B cell (primary cell): Measurements from ENCODE around the gene MLLT10.

Source experiments
- EZH2 ChIP-seq: IDR thresholded peaks from 2 replicates; pipeline ENCODE4 v1.6.1; 2012; ENCODE audit warnings: borderline replicate concordance, low read depth, mild to moderate bottlenecking, moderate library complexity, low read length; ENCODE audit not compliant: insufficient read depth, poor library complexity, severe bottlenecking
- TF ChIP-seq, protein P1 (sequence below): fragments of 200-600 bp; IDR thresholded peaks from one replicate; pipeline ENCODE4 v1.8.0; 2022; ENCODE audit warnings: antibody characterized with exemption, mild to moderate bottlenecking

DNA sequence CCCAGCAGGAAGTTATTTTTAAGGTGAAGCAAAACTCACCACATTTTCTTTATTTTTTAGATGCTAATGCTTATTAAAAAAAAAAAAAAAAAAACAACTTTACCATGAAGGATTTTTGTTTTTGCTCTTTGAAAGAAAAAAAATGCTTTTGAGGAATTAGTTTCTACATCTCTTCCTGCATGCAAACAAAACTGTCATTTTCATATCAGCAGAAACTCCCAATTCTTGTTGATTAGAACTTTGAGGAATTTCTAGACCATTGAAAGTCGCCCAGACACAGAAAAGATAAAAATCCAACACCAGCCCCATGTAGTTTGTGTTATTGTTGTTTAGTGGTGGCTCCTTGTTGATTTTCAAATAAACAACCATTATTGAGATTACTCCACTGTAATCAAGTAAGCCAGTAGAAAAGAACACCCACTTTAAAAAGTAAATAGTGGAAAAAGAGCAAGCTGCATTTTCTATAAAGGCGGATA is 22.9 kb upstream of the MLLT10 start:
- TF ChIP-seq, protein P1, sequence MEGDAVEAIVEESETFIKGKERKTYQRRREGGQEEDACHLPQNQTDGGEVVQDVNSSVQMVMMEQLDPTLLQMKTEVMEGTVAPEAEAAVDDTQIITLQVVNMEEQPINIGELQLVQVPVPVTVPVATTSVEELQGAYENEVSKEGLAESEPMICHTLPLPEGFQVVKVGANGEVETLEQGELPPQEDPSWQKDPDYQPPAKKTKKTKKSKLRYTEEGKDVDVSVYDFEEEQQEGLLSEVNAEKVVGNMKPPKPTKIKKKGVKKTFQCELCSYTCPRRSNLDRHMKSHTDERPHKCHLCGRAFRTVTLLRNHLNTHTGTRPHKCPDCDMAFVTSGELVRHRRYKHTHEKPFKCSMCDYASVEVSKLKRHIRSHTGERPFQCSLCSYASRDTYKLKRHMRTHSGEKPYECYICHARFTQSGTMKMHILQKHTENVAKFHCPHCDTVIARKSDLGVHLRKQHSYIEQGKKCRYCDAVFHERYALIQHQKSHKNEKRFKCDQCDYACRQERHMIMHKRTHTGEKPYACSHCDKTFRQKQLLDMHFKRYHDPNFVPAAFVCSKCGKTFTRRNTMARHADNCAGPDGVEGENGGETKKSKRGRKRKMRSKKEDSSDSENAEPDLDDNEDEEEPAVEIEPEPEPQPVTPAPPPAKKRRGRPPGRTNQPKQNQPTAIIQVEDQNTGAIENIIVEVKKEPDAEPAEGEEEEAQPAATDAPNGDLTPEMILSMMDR, result no peak
- no peak for TF ChIP-seq EZH2
